IPS DF 6.9 (cell line): ENCODE measurements around the gene TNFAIP8.

ENCODE experiments used
- DNase-seq: peaks from one replicate; pipeline ENCODE4 v3.0.0-alpha.2; 2013; ENCODE audit warnings: low read depth, low spot score
- H3K27ac ChIP-seq: one replicate; pipeline ENCODE4 v1.5.1; 2013; ENCODE audit warnings: low read length, control low read depth
- H3K27me3 ChIP-seq: 2 replicates; pipeline ENCODE4 v1.6.1; 2013; ENCODE audit warnings: mild to moderate bottlenecking, low read length; ENCODE audit not compliant: control insufficient read depth, insufficient read depth
- H3K36me3 ChIP-seq: 2 replicates; pipeline ENCODE4 v1.6.1; 2013; ENCODE audit warnings: low read length; ENCODE audit not compliant: control insufficient read depth, insufficient read depth
- H3K4me1 ChIP-seq: 2 replicates; pipeline ENCODE4 v1.6.1; 2013; ENCODE audit warnings: low read length; ENCODE audit not compliant: control insufficient read depth, insufficient read depth
- H3K4me3 ChIP-seq: 2 replicates; pipeline ENCODE4 v1.5.1; 2013; ENCODE audit warnings: mild to moderate bottlenecking, low read length
- H3K9me3 ChIP-seq: 2 replicates; pipeline ENCODE4 v1.6.1; 2013; ENCODE audit warnings: low read length, inconsistent platforms; ENCODE audit not compliant: control insufficient read depth, insufficient read depth
- WGBS: extraction: QIAGEN DNeasy Blood & Tissue Kit; methylation state at CpG from one replicate; pipeline ENCODE4 v1.1.7; 2013; ENCODE audit warnings: mixed read lengths, missing lambda C conversion rate; ENCODE audit not compliant: insufficient read length, insufficient coverage; 5-methylcytosine and 5-hydroxymethylcytosine counted together

Gene TNFAIP8

DNA sequence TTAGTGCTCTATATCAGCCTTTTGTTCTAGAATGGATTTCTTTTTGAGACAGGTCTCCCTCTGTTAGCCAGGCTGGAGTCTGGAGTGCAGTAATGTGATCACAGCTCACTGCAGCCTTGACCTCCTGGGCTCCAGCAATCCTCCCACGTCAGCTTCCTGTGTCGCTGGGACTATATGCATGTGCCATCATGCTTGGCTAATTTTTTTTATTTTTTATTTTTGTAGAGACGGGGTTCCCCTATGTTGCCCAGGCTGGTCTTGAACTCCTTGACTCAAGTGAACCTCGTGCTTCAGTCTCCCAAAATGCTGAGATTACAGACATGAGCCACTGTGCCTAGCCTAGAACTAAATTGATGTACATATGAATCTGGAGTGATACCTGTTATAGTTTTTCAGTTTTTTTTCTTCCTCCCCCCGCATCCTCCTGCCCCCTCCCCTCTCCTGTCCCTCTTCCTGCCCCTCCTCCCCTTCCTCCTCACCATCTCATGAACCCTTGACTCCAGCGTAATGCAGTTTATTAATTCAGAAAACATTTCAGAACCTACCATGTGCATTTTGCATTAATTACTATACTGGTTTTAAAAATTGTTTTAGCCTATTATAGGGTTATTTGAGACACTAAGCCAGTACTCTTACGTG is 37.4 kb upstream of the TNFAIP8 start:
- Histone ChIP-seq H3K27ac (no peak overlapping the region), H3K36me3 (no peaks in the 10 kb centered on the region), H3K9me3 (no peaks in the 10 kb centered on the region), H3K4me1 (peaks cover 4% of the 10 kb centered on the region), H3K4me3 (no peak overlapping the region), H3K27me3 (no peaks in the 10 kb centered on the region)
- no CpG with 5 or more reads among the region's 7 CpGs for WGBS
- DNase-seq = no peak

- H3K4me1 ChIP-seq = peaks cover 4% of the 10 kb centered on the region
- H3K27ac ChIP-seq = no peak overlapping the region
- no peaks in the 10 kb centered on the region for H3K27me3 ChIP-seq
- H3K36me3 ChIP-seq = no peaks in the 10 kb centered on the region
- no CpG with 5 or more reads among the region's 5 CpGs for WGBS
- no peak for DNase-seq
- no peak overlapping the region for H3K4me3 ChIP-seq
- H3K9me3 ChIP-seq = no peaks in the 10 kb centered on the region
Measured at GRCh38 chr5:119319401-119319800, 36.4 kb upstream of the TNFAIP8 start.

DNA sequence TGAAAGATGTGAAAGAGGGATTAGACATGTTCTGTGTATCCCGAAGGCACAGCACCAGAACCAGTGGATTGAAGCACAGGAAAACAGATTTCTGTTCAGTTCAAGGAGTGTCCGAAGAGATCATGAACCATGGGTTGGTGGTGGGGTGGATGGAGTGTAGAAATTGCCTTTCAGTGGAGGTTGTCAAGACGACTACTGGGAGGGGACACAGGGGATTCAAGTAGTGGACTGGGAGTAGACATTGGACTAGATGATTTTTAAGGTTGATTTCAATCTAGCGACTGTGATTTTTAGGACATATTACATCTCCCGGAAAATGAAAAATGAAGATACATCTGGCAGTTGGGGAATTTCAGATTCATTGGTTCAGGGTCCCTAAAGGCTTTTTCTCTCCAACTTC is 35.9 kb upstream of the TNFAIP8 start:
- Histone ChIP-seq H3K4me3 (no peak overlapping the region), H3K4me1 (peaks cover 4% of the 10 kb centered on the region), H3K27ac (no peak overlapping the region), H3K9me3 (no peaks in the 10 kb centered on the region), H3K36me3 (no peaks in the 10 kb centered on the region), H3K27me3 (no peaks in the 10 kb centered on the region)
- no peak for DNase-seq
- no CpG with 5 or more reads among the region's 5 CpGs for WGBS

DNA sequence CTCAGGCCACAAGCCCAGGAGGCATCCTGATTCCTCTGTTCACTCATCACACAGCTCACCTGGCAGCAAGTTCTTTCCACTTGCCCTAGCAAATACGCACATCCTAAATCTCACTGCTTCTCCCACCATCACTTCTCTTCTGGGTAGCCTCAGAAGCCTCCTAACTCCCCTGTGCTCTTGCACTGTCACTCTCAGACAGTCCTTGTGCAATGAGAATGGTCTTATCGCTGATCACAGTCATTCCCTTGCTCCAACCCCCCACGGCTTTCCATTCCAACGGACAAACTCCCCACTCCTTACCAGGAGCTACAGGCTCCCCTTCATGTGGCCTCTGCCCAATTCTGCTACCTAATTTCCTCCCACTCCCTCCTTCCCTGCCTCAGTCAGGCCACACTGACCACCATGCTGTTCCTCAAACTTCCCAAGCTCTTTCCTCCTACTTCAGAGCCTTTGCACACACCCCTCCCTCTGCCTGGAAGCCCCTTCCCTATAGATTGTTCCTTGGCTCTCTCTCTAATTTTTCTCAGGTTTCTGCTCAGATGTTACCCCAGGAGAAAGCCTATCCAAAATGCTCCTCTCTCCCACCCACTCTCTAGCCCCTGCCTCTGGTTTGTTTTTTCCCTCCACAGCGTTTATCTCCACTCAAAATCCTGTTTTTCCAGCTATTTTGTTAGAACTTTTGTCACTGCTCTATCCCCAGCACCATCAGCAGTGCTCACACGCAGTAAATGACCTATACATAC is 34.1 kb upstream of the TNFAIP8 start:
- peaks cover 10% of the 10 kb centered on the region for H3K4me1 ChIP-seq
- H3K9me3 ChIP-seq = no peaks in the 10 kb centered on the region
- no peaks in the 10 kb centered on the region for H3K27me3 ChIP-seq
- H3K36me3 ChIP-seq = no peaks in the 10 kb centered on the region
- H3K27ac ChIP-seq = no peak overlapping the region
- H3K4me3 ChIP-seq = no peak overlapping the region
- no CpG with 5 or more reads among the region's 6 CpGs for WGBS
- DNase-seq = no peak

DNA sequence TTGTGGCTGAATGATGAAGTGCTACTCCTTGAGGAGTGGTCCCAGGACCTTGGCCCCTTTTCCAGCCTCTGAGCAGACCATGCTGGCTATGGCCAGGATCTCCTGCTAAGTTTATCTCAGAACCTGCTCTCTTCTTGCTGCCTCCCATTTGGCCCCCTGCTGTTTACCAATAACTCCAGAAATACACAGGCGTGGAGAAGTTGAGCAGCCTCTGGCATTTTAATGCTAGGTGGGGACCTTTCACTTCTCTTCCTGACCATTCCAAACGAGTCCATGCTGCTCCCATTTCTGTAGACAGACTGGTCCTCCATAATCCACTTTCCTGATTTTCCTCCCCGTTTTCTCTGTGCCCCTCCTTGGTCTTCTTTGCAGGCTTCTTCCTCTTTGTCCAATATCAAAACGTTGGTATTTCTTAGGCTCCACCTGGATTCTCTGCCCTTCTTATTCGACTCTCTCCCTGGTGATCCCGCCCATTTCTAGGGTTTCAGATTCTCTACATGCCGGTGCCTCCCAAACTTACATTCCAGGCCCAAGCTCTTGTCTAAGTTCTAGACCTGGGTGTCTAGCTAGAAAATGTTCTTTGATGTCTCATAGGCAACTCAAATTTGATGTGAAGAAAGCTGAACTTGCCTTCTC is 33.4 kb upstream of the TNFAIP8 start:
- no peaks in the 10 kb centered on the region for H3K9me3 ChIP-seq
- H3K4me3 ChIP-seq = no peak overlapping the region
- H3K27me3 ChIP-seq = no peaks in the 10 kb centered on the region
- H3K27ac ChIP-seq = no peak overlapping the region
- no peak for DNase-seq
- H3K4me1 ChIP-seq = peaks cover 10% of the 10 kb centered on the region
- WGBS = no CpG with 5 or more reads among the region's 7 CpGs
- no peaks in the 10 kb centered on the region for H3K36me3 ChIP-seq

- Histone ChIP-seq H3K27me3 (no peaks in the 10 kb centered on the region), H3K36me3 (no peaks in the 10 kb centered on the region), H3K4me3 (no peak overlapping the region), H3K4me1 (peaks cover 10% of the 10 kb centered on the region), H3K9me3 (no peaks in the 10 kb centered on the region), H3K27ac (no peak overlapping the region)
- no CpG with 5 or more reads among the region's 3 CpGs for WGBS
- no peak for DNase-seq
Measured at GRCh38 chr5:119322948-119323537, 32.8 kb upstream of the TNFAIP8 start.

DNA sequence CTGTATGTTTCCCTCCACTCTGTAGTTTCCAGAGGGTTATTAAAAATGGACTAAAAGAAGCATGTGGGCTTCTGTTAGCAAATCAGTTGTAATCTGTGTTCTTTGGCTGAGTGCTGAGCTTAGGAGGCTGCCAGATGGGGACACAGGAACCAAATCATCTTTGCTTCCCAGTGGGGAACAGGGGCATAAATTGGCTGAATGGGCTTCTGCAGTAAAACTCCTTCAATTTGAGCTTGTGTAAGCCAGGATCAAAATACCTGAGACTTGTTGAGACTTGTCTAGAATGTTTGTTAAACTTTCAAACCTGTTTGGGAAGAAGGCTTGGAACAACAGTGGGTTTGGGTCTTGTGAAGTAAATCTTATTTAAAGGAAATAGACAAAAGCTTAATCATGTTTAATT is 32.2 kb upstream of the TNFAIP8 start:
- Histone ChIP-seq H3K9me3 (no peaks in the 10 kb centered on the region), H3K27me3 (no peaks in the 10 kb centered on the region), H3K27ac (no peak overlapping the region), H3K4me1 (peaks cover 11% of the 10 kb centered on the region), H3K4me3 (no peak overlapping the region), H3K36me3 (no peaks in the 10 kb centered on the region)
- DNase-seq = no peak

GRCh38 chr5:119324842-119325241 is 31.0 kb upstream of the TNFAIP8 start:
- no peaks in the 10 kb centered on the region for H3K36me3 ChIP-seq
- H3K4me1 ChIP-seq = peaks cover 15% of the 10 kb centered on the region
- WGBS = no CpG with 5 or more reads among the region's 4 CpGs
- no peak overlapping the region for H3K4me3 ChIP-seq
- no peak for DNase-seq
- no peak overlapping the region for H3K27ac ChIP-seq
- H3K27me3 ChIP-seq = no peaks in the 10 kb centered on the region
- H3K9me3 ChIP-seq = no peaks in the 10 kb centered on the region

DNA sequence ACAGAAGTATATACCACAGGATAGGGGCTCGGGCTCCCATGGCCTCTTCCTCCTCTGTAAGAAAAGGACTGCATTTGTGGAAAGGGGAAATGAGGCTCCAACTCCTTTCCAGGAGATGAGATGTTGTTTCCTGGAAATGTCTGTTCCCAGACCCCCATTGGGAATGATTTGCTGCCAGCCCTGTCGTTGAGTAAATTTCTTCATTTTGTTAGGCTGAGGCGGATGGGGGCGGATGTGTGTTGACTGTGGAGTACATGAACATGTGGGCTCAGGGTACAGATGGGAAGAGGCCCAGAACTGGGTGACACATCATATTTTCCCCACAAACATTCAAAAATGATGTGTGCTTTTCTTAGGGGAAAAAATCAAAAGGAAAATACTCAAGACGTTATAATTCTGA is 28.8 kb upstream of the TNFAIP8 start:
- no CpG with 5 or more reads among the region's 5 CpGs for WGBS
- H3K27ac ChIP-seq = no peak overlapping the region
- no peaks in the 10 kb centered on the region for H3K27me3 ChIP-seq
- H3K36me3 ChIP-seq = no peaks in the 10 kb centered on the region
- no peaks in the 10 kb centered on the region for H3K9me3 ChIP-seq
- no peak for DNase-seq
- peaks cover 13% of the 10 kb centered on the region for H3K4me1 ChIP-seq
- no peak overlapping the region for H3K4me3 ChIP-seq

DNA sequence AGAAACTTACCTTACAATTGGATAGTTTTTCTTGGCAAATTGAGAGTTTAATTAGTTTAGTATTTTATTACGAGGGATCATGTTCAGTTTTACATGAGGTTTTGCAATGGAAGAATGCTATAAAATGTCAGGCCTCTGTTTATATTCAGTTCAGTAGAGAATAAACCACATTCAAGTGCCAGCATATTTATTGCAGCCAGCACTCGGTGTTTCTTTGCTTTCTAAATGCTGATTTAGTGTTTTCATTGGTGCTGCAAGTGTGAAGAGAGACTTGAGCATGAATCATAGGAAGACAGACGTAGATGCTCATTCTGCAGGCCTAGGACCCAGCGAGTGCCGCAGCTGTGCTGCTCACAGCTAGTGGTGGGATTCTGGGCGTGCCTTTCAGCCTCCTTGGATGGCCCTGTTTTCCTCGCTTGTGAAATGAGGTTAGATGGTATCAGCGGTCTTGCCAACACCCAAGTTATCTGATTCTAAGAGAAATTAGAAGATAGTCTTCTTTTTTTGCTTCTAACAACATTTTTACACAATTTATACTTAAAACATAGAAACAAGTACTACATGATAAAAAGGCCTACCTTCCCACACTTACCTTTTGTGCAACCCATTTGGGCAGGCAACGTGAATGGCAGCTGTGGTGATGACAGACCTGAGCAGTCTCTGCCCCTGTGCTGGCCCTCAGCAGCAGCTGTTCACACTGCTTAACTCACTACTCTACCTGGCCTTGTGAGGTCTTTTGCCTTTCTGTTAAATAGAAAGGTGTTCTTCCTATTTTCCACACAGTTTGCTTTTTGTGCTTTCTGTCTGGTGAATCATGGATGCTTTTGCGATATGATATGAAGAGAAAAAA is 26.8 kb upstream of the TNFAIP8 start:
- Histone ChIP-seq H3K27me3 (no peaks in the 10 kb centered on the region), H3K27ac (no peak overlapping the region), H3K36me3 (no peaks in the 10 kb centered on the region), H3K4me1 (peaks cover 11% of the 10 kb centered on the region), H3K9me3 (no peaks in the 10 kb centered on the region), H3K4me3 (no peak overlapping the region)
- WGBS = 100% methylated on average over 1 of the region's 10 CpGs
- no peak for DNase-seq
